GM12873 (cell line): ENCODE results near the gene SCGB3A1.

Experiments used
- TF ChIP-seq, protein P1 (sequence below): IDR thresholded peaks from 2 replicates; pipeline ENCODE4 v1.5.1; 2012; ENCODE audit warnings: low read depth, mild to moderate bottlenecking, moderate library complexity, low read length, control low read depth; ENCODE audit not compliant: insufficient read depth; ENCODE audit errors: missing control alignments

The SCGB3A1 gene

DNA sequence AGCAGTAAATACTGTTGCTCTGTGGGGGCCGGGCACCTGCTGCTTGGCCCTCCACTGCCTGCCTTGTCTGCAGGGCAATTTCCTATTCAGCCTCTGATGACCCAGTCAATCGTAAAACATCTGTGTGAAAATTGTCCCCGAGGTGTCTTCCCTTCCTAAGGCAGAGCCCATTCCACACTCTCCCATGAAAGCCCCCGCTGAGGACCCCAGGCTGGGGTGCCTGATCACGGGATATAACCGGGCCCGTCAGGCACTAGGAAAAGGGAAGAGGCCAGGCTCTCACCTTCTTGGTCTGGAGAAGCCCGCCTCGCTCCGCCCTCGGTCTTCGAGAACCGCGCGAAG lies 27.2 kb upstream of the SCGB3A1 start:
- TF ChIP-seq, protein P1, sequence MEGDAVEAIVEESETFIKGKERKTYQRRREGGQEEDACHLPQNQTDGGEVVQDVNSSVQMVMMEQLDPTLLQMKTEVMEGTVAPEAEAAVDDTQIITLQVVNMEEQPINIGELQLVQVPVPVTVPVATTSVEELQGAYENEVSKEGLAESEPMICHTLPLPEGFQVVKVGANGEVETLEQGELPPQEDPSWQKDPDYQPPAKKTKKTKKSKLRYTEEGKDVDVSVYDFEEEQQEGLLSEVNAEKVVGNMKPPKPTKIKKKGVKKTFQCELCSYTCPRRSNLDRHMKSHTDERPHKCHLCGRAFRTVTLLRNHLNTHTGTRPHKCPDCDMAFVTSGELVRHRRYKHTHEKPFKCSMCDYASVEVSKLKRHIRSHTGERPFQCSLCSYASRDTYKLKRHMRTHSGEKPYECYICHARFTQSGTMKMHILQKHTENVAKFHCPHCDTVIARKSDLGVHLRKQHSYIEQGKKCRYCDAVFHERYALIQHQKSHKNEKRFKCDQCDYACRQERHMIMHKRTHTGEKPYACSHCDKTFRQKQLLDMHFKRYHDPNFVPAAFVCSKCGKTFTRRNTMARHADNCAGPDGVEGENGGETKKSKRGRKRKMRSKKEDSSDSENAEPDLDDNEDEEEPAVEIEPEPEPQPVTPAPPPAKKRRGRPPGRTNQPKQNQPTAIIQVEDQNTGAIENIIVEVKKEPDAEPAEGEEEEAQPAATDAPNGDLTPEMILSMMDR: no peak

DNA sequence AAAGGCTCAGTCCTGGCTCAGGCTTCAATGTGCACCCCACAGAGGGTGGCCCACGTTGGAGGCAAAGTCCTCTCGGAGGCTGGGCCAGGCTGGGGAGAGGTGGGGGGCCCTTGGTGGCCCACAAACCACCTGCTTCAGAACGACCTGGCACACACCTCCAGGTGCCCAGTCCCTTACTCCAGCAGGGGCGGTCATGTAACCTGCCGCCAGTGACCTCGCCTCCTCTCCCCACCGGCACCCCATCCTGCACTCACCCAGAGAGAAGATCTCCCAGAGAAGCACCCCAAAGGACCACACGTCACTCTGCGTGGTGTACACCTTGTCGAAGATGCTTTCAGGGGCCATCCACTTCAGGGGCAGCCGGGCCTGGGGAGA lies 22.5 kb upstream of the SCGB3A1 start:
- TF ChIP-seq, protein P1: no peak

DNA sequence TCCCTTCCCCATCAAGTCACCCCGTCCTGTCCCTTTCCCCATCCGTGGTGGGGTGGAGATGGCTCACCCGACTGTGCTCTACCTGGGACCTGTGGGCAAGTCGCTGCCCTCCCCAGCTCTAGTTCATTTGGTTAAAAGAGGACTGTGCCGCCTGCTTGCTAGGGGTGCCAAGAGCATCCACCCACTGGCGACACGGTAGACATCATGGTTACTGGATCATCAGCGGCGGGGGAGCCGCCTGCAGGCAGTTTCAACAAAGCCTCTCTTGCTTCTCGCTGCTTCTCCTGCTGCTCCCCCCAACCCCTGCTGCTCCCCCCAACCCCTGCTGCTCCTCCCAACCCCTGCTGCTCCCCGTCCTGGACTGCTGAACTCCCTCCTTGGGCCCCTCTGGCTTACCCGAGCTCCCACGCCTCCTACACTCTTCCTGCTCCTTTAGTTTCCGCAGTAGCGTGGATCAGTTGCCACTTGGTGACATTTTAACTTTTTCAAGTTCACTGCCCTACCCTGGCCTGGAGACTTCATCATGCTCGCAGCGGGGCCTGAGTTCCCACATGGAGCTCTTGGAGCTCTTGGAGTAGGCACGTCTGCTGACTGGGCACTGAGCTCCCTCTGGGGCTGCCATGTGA lies 22.0 kb upstream of the SCGB3A1 start:
- TF ChIP-seq, protein P1: no peak

DNA sequence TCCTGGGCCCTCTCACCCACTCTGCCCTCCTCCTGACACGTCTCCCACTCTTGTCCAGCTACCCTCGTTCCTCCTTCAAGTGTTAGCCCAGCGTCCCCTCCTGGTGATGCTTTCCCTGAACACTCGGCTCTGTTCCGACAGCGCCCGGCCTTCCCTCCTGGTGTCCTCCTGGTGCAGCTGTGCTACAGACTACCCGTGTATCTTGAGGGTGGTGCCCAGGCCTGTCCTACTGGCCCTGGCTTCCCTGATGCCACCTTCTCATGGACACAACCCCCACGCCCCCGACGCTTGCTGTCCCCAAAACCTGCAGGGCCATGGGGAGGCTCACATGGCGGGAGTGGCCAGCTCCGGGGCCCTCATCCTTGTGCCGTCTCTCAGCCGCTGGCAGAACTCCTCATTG lies 21.4 kb upstream of the SCGB3A1 start:
- TF ChIP-seq, protein P1: no peak

DNA sequence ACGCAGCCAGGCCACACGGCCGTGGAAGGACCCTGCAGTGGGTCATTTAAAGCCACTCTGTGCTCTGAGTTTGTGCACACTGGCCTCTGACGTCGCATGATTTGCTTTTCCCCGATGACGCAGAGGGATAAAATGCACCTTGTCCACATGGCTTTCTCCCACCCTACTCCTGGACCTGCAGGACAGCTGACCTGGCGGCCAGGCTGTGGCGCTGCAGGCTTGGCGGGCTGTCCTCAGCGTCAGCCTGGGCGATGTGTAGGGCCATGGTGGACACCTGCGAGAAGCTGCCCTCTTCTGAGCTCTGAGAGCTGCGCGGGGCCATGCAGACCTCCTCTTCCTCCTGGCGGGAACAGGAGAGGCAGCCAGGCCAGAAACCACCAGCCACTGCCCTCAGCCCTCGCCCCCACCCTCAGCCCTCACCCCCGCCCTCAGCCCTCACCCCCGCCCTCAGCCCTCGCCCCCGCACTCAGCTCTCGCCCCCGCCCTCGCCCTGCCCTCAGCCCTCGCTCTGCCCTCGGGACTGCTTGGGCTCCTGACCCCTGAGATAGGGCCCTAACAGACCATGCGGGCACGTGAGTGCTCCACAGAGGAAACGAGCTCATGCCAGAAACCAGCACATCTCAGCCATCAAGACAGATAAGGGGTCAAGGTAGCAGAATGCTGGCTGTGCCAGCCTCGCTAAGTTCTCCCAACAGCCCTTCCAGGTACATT lies 20.0 kb upstream of the SCGB3A1 start:
- TF ChIP-seq, protein P1: no peak

DNA sequence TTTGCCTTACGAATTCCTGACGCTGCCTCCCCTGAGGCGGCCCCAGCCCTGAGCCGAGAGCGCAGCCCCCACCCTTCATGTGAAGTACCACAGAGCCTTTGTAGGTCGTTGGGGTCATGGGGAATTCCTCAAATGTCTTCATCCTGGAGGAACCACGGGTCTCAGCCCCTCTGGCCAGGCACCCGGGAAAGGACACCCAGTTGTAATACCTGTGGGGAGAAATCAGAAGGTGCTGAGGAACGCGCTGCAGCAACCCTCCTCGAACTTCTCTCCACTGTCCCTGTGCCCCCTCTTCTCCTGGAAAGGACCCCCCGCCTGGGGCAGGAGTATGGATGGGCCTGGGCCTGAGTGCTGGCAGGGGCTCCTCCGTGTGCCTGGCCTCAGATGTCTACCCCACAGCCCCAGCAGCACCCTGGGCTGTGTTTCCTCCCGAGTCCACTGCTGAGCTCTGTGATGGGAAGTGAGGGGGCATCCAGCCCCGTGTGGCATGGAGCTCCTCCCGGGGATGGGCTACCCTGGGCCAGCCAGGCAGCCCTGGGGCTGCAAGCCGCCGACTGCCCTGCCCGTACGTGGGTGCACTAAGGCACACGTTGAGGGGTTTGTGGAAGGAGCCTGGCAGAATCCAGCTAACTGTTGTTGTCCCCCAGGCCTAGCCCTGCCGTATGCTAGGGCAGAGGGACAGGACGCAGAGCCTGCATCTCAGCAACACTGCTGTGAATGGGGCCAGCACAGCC lies 18.7 kb upstream of the SCGB3A1 start:
- TF ChIP-seq, protein P1: no peak

DNA sequence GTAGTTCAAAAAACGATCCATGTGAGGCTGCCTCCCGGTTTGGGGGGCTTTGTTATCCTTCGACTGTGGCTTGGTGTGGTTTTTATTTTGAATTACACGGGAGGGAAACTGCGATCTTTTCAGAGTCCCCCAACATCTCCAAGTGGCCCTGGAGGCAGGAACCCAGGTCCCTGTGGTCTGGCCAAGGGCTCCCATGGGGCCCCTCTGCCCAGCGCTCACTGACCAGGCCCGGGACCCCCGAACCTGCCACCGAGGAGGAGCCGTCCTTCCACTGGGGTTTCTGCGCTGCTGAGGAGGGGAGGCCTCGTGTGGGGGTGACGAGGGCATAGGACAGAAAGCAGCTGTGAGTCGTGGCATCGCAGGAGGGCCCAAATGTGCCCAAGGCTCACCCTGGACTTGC lies 18.1 kb upstream of the SCGB3A1 start:
- TF ChIP-seq, protein P1: no peak
